H1 (cell line): ENCODE measurements around the gene RNF13. TPM values are rescaled to one million over a fixed set of nuclear protein-coding genes. Genes with fewer than 3 reads are reported as not detected.

Experiments
- CTCF ChIA-PET: fragments of 300-600 bp; sonication (Branson Sonifier 250); formaldehyde crosslinking; loops from one replicate; lab custom pipeline; 2021; ENCODE audit not compliant: partially characterized antibody; lab: Charles Lee
- POLR2A ChIA-PET: fragments of 300-600 bp; sonication (Branson Sonifier 250); formaldehyde crosslinking; loops from one replicate; lab custom pipeline; 2021; ENCODE audit warnings: inconsistent platforms; ENCODE audit not compliant: partially characterized antibody; lab: Charles Lee
- DNase-seq, 2 experiments: peaks; one replicate each; pipeline versions ENCODE4 v3.0.0 to v3.0.0-alpha.2; 2010 to 2022; ENCODE audit warnings: low spot score in 2 of 2, low read depth in 1 of 2, mixed read lengths in 1 of 2
- FAIRE-seq: peaks from 2 replicates; lab custom pipeline; 2011; peaks lifted over from hg19 to GRCh38; lab: Jason Lieb, UNC
- H2AFZ ChIP-seq: 2 replicates; pipeline ENCODE4 v1.8.1; 2012; ENCODE audit warnings: low read length, inconsistent platforms
- H2AK5ac ChIP-seq: 2 replicates; pipeline ENCODE4 v1.6.1; 2013; ENCODE audit warnings: low read depth, low read length
- H2BK120ac ChIP-seq: replicated peaks from 2 replicates; pipeline ENCODE3; 2013; ENCODE audit warnings: low read depth, low read length, inconsistent platforms
- H2BK12ac ChIP-seq: 2 replicates; pipeline ENCODE4 v1.6.1; 2013; ENCODE audit warnings: low read depth, low read length
- H2BK15ac ChIP-seq: 2 replicates; pipeline ENCODE4 v1.6.1; 2013; ENCODE audit warnings: low read length
- H2BK20ac ChIP-seq: 2 replicates; pipeline ENCODE4 v1.6.1; 2013; ENCODE audit warnings: low read length
- H2BK5ac ChIP-seq: 2 replicates; pipeline ENCODE4 v1.6.1; 2013; ENCODE audit warnings: low read depth, low read length
- H3K14ac ChIP-seq: 2 replicates; pipeline ENCODE4 v1.6.1; 2013; ENCODE audit warnings: inconsistent platforms; ENCODE audit not compliant: insufficient read length
- H3K18ac ChIP-seq: 2 replicates; pipeline ENCODE4 v1.6.1; 2013; ENCODE audit warnings: low read length; ENCODE audit errors: extremely low read depth
- H3K23ac ChIP-seq: 2 replicates; pipeline ENCODE4 v1.6.1; 2013; ENCODE audit warnings: inconsistent platforms; ENCODE audit not compliant: insufficient read length
- H3K23me2 ChIP-seq: 2 replicates; pipeline ENCODE4 v1.6.1; 2013; ENCODE audit warnings: low read depth, low read length
- H3K27ac ChIP-seq: 2 replicates; pipeline ENCODE4 v1.6.1; 2011; ENCODE audit warnings: low read depth, low read length, inconsistent platforms
- H3K27me3 ChIP-seq, 4 experiments: replicated peaks in 1 of 4; 1 replicate in 1 of 4; 2 replicates in 3 of 4; pipeline versions ENCODE4 v1.6.1 to v1.8.1; 2011 to 2013; ENCODE audit warnings: low read length in 3 of 4, mild to moderate bottlenecking in 3 of 4, inconsistent platforms in 2 of 4, mixed read lengths in 2 of 4, moderate library complexity in 1 of 4; ENCODE audit not compliant: control insufficient read depth in 3 of 4, insufficient read depth in 3 of 4; ENCODE audit errors: extremely low read depth in 1 of 4
- H3K36me3 ChIP-seq, 4 experiments: 2 replicates each; pipeline versions ENCODE4 v1.6.1 to v1.8.1; 2011 to 2013; ENCODE audit warnings: mild to moderate bottlenecking in 4 of 4, low read length in 3 of 4, moderate library complexity in 2 of 4, control low read depth in 1 of 4, inconsistent platforms in 1 of 4; ENCODE audit not compliant: insufficient read depth in 4 of 4, control insufficient read depth in 2 of 4
- H3K4ac ChIP-seq: replicated peaks from 2 replicates; pipeline ENCODE3; 2013; ENCODE audit warnings: low read length, low read depth, mixed read lengths, inconsistent platforms; ENCODE audit not compliant: insufficient read length
- H3K4me1 ChIP-seq, 4 experiments: replicated peaks in 1 of 4; 1 replicate in 1 of 4; 2 replicates in 3 of 4; pipeline versions ENCODE4 v1.6.1 to v1.8.1; 2011 to 2013; ENCODE audit warnings: low read length in 3 of 4, inconsistent platforms in 2 of 4, mixed read lengths in 1 of 4; ENCODE audit not compliant: insufficient read depth in 4 of 4, control insufficient read depth in 3 of 4
- H3K4me2 ChIP-seq, 2 experiments: 2 replicates each; pipeline versions ENCODE4 v1.6.1 to v1.8.1; 2011 to 2013; ENCODE audit warnings: low read depth in 2 of 2, low read length in 2 of 2, control low read depth in 1 of 2, inconsistent platforms in 1 of 2, mild to moderate bottlenecking in 1 of 2; ENCODE audit not compliant: insufficient read depth in 1 of 2
- H3K4me3 ChIP-seq, 4 experiments: fragments of 200-600, 300-600 bp in 1 of 4; sonication (generic), shearing (Covaris generic), sonication (Bioruptor Twin) in 1 of 4; 2 replicates each; pipeline versions ENCODE4 v1.5.1 to v1.8.1; 2011 to 2016; ENCODE audit warnings: low read length in 4 of 4, low read depth in 3 of 4, control low read depth in 2 of 4, inconsistent platforms in 2 of 4, mild to moderate bottlenecking in 2 of 4, mixed read lengths in 1 of 4, moderate library complexity in 1 of 4; ENCODE audit not compliant: insufficient read depth in 2 of 4; ENCODE audit errors: extremely low read depth in 1 of 4
- H3K56ac ChIP-seq: replicated peaks from 2 replicates; pipeline ENCODE3; 2013; ENCODE audit warnings: low read depth, mild to moderate bottlenecking, mixed read lengths, low read length, inconsistent platforms; ENCODE audit not compliant: insufficient read length
- H3K79me1 ChIP-seq: 2 replicates; pipeline ENCODE4 v1.6.1; 2013; ENCODE audit warnings: low read depth, low read length, control low read depth
- H3K79me2 ChIP-seq, 2 experiments: 2 replicates each; pipeline versions ENCODE4 v1.6.1 to v1.8.1; 2012 to 2013; ENCODE audit warnings: low read length in 2 of 2, mild to moderate bottlenecking in 2 of 2, inconsistent platforms in 1 of 2; ENCODE audit not compliant: insufficient read depth in 2 of 2, control insufficient read depth in 1 of 2
- H3K9ac ChIP-seq, 4 experiments: replicated peaks in 1 of 4; 1 replicate in 1 of 4; 2 replicates in 3 of 4; pipeline versions ENCODE4 v1.6.1 to v1.8.1; 2011 to 2013; ENCODE audit warnings: low read depth in 3 of 4, low read length in 3 of 4, control low read depth in 2 of 4, mild to moderate bottlenecking in 2 of 4, moderate library complexity in 2 of 4, inconsistent platforms in 1 of 4; ENCODE audit errors: extremely low read depth in 1 of 4
- H3K9me3 ChIP-seq, 2 experiments: 2 replicates each; pipeline versions ENCODE4 v1.6.1 to v1.8.1; 2012 to 2013; ENCODE audit warnings: mild to moderate bottlenecking in 2 of 2, moderate library complexity in 2 of 2, control low read depth in 1 of 2, inconsistent platforms in 1 of 2, low read depth in 1 of 2, low read length in 1 of 2, mixed read lengths in 1 of 2; ENCODE audit not compliant: insufficient read depth in 2 of 2
- H4K20me1 ChIP-seq, 2 experiments: replicated peaks in 1 of 2; 2 replicates each; pipeline versions ENCODE3 to v1.8.1; 2011 to 2013; ENCODE audit warnings: inconsistent platforms in 2 of 2, low read length in 2 of 2, mild to moderate bottlenecking in 1 of 2; ENCODE audit not compliant: insufficient read depth in 2 of 2, control insufficient read depth in 1 of 2
- H4K5ac ChIP-seq: 2 replicates; pipeline ENCODE4 v1.6.1; 2013; ENCODE audit warnings: low read length, low read depth, mixed read lengths, inconsistent platforms; ENCODE audit not compliant: insufficient read length
- H4K8ac ChIP-seq: 2 replicates; pipeline ENCODE4 v1.8.0; 2013; ENCODE audit warnings: mild to moderate bottlenecking, moderate library complexity, low read length, inconsistent platforms; ENCODE audit not compliant: insufficient read depth; ENCODE audit errors: extremely low read depth
- H4K91ac ChIP-seq: replicated peaks from 2 replicates; pipeline ENCODE3; 2013; ENCODE audit warnings: low read length, mixed read lengths, inconsistent platforms; ENCODE audit not compliant: insufficient read length
- JUND ChIP-seq: IDR thresholded peaks from 2 replicates; pipeline ENCODE4 v1.6.1; 2011; ENCODE audit warnings: mild to moderate bottlenecking, improper control_type of control experiment, low read length
- POLR2A ChIP-seq, 2 experiments: IDR thresholded peaks; 1 replicate in 1 of 2; 2 replicates in 1 of 2; pipeline ENCODE4 v1.6.1; 2011; ENCODE audit warnings: low read depth in 2 of 2, low read length in 2 of 2, mild to moderate bottlenecking in 2 of 2; ENCODE audit errors: control extremely low read depth in 1 of 2
- RAD21 ChIP-seq, 2 experiments: IDR thresholded peaks in 1 of 2; conservative IDR thresholded peaks in 1 of 2; 2 replicates each; pipeline ENCODE4 v1.6.1; 2011; ENCODE audit warnings: low read depth in 2 of 2, low read length in 2 of 2, improper control_type of control experiment in 1 of 2, inconsistent platforms in 1 of 2, mild to moderate bottlenecking in 1 of 2, moderate library complexity in 1 of 2
- SP4 ChIP-seq: IDR thresholded peaks from 2 replicates; pipeline ENCODE4 v1.6.1; 2012; ENCODE audit warnings: low read length, inconsistent platforms
- TBP ChIP-seq: IDR thresholded peaks from 2 replicates; pipeline ENCODE4 v1.6.1; 2011; ENCODE audit warnings: low read depth, low read length, improper control_type of control experiment
- ZNF274 ChIP-seq: IDR thresholded peaks from 2 replicates; pipeline ENCODE4 v1.7.0; 2012; ENCODE audit warnings: low read length, borderline replicate concordance; ENCODE audit errors: extremely low read depth
- polyA plus RNA-seq, 7 experiments: library from polyadenylated mRNA; depleted of rRNA in 3 of 7; stranded (reverse) in 5 of 7; unstranded in 2 of 7; fragments of >200 nt in 5 of 7; fragments of 200-250 nt in 2 of 7; gene quantifications; 1 replicate in 5 of 7; 2 replicates in 1 of 7; 4 replicates in 1 of 7; pipeline versions ENCODE4 v1.2.1 to v1.2.3, GENCODE V29; 2011 to 2013; ENCODE audit warnings: missing spikeins in 2 of 7, mixed read lengths in 2 of 7
- total RNA-seq: library from RNA; stranded (reverse); fragmentation: NEBNext Ultra II Directional; extraction: Animal tissue kit (Norgen Biotek cat#: 25700); gene quantifications from 2 replicates; pipeline ENCODE4 v1.2.1, GENCODE V29; 2021

Gene RNF13
- total and polyA plus RNA-seq, 2 of the 8 experiments (the other 6 are each of a cell fraction or from before 2014, with no cell fraction given): 19.4 to 35.4 TPM

GRCh38 chr3:149965278-149965677, 152.3 kb downstream of the RNF13 start:
- no peak overlapping the region for H2BK120ac ChIP-seq
- no peak overlapping the region for H4K91ac ChIP-seq
- no peaks in the 10 kb centered on the region for H3K27me3 ChIP-seq
- ChIA-PET CTCF (interaction anchor here (1.0 to 9.2 kb wide), 11 partner anchors 9 to 443 kb away, joined by 3 to 75 read pairs (median 5); partner anchors contain the start of gene TSC22D2), POLR2A (interaction anchor here (0.6 to 4.6 kb wide), 4 partner anchors 11 to 237 kb away, joined by 3 to 14 read pairs (median 3); no protein-coding TSS in a partner anchor)
- TF ChIP-seq ZNF274 (no peak), RAD21 (IDR thresholded peaks at IDR 0.05 in 1 of 2, conservative IDR thresholded peaks at IDR 0.05 in 1 of 2; ENCODE audit: low read depth in 2 of 2, low read length in 2 of 2) (no peak), SP4 (no peak), TBP (no peak), JUND (no peak), POLR2A (IDR thresholded peaks at IDR 0.05; ENCODE audit: control extremely low read depth in 1 of 2, low read depth in 2 of 2, low read length in 2 of 2) (0 out of 3 replicates have a peak, but pooled peaks of 1 of the 2 experiments have one; percentile 22)
- H3K9ac ChIP-seq: no peak overlapping the region
- no peak overlapping the region for H4K5ac ChIP-seq
- no peak for FAIRE-seq
- H2BK20ac ChIP-seq: no peak overlapping the region
- H2AFZ ChIP-seq: no peak overlapping the region
- H2BK12ac ChIP-seq: no peak overlapping the region
- no peak overlapping the region for H3K4me2 ChIP-seq
- no peak overlapping the region for H2BK15ac ChIP-seq
- H3K18ac ChIP-seq: no peak overlapping the region
- H3K27ac ChIP-seq: no peak overlapping the region
- no peak for DNase-seq
- H3K23me2 ChIP-seq: peaks cover 4% of the 10 kb centered on the region
- H3K4ac ChIP-seq: no peak overlapping the region
- H3K14ac ChIP-seq: no peak overlapping the region
- H2BK5ac ChIP-seq: no peak overlapping the region
- H3K9me3 ChIP-seq: no peaks in the 10 kb centered on the region
- H3K23ac ChIP-seq: no peak overlapping the region
- H4K20me1 ChIP-seq: peaks cover 11 to 18% of the 10 kb centered on the region in 2 experiments
- peaks cover 0 to 12% (median 3%) of the 10 kb centered on the region in 4 experiments; a peak in 4 of 7 replicates for H3K4me1 ChIP-seq
- no peaks in the 10 kb centered on the region; the same call in 1 of the 2 replicates for H3K79me1 ChIP-seq
- peaks cover 10 to 89% of the 10 kb centered on the region in 2 experiments; a peak in 3 of 4 replicates for H3K79me2 ChIP-seq
- H2AK5ac ChIP-seq: no peak overlapping the region
- no peak overlapping the region for H3K4me3 ChIP-seq
- H3K56ac ChIP-seq: no peak overlapping the region
- H4K8ac ChIP-seq: no peak overlapping the region
- peaks cover 6 to 67% (median 29%) of the 10 kb centered on the region in 4 experiments for H3K36me3 ChIP-seq
